SKM-1 (cell line): ENCODE results near the gene ANKRD11.
"Not testable (repeated sequence)": the region's sequence is repeated elsewhere in the genome, so short reads cannot be mapped to it uniquely, and the experiment has no call there.

ENCODE experiments used
- DNase-seq: peaks from one replicate; lab custom pipeline; 2025; ENCODE audit not compliant: unreplicated experiment; lab: John Stamatoyannopoulos, UW

The ANKRD11 gene

DNA sequence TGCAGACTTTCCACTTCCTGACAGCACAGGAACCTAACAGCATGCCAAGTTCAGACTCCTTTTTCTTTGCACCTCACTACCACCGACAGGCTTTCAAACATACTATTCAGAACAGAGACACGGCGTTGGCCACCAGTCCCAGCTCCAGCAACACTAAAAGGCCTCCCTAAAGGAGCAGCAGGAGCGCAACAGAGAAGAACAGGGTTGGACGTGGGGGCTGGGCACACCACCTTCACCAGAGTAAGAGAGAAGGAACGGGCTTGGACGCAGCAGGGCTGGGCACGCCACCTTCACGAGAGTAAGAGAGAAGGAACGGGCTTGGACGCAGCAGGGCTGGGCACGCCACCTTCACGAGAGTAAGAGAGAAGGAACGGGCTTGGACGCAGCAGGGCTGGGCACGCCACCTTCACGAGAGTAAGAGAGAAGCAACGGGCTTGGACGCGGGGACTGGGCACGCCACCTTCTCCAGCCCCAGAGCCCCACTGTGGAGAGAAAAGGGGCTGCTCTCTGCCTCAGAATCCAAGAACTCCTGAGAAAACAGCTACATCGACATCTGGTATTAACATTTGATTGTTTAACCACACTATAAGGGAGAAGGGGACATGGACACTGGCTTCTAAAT, 56.9 kb downstream of the ANKRD11 start:
- not testable (repeated sequence) for DNase-seq

DNA sequence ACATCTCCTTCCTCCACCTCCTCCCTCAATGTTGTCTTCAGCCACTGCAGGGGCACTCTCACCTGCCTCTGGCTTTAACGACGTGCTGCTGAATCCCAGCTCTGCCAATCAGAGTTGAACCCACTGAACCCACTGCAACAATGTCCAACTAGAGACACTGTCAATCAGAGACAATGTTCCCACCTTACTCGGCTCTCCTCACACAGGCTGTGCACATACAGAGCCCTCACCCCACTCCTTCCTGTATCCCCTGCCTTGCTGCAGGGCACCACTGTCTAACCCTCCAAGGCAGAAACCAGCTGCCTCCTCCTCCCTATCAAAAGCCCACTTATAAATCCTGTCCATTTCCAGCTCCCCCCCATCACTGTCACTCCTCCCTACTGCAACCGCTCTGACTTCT, 58.7 kb downstream of the ANKRD11 start:
- DNase-seq, result no peak

DNA sequence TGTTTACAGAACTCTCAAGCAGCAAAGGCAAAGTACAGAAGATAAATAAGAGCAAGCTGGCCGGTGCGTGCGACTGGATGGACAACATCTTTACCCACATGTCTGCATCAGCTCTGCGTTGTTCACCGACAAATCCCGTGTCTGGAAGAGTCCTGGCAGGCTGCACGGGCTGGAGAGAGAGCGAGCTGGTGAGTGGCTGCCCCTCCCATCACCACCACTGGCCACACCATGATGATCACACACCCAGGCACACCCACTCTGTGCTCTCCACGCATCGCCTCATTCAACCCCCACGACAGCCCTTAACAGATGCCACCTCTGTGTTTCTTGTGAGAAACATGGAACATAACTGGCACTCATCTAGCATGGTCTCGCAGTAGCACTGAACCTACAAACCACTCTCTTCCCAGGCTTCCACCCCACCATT, 59.2 kb downstream of the ANKRD11 start:
- DNase-seq, result no peak

DNA sequence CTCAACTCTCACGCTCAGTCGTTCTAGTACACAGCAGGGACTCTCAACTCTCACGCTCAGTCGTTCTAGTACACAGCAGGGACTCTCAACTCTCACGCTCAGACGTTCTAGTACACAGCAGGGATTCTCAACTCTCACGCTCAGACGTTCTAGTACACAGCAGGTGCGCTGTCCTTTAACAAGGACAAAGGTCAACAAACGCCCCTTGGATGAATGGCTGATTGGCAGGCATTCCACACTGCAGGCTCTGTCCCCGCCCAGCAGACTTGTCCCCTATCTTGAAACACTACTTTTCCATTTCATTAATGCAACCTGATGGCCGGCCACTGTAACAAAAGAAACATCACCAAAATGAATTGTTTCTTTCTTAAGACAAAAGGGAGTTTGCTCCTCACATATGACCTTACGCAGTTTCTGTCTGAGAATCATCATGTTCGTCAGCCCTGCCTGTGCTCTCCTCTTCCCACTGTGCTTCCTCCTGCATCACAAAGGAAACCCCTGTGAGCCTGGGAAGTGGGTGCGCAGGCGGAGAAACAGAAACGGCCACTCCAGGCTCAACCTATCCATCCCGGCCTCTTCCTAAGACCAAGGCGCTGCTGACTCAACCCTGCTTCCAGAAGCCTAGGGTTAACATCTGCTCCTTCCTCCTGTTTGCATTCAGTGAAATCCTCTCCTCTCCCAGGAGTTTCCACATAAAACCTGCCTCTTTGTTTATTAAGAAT, 59.8 kb downstream of the ANKRD11 start:
- DNase-seq, result no peak

DNA sequence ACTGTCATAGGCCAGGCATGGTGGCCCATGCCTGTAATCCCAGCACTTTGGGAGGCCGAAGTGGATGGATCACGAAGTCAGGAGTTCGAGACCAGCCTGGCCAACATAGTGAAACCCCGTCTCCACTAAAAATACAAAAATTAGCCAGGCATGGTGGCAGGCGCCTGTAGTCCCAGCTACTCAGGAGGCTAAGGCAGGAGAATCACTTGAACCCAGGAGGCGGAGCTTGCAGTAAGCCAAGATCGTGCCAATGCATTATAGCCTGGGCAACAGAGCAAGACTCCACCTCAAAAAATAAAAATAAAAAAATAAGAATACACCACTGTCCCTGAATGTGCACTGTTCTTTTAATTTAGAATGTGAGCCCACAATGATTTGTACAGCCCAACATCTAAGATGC, 61.8 kb downstream of the ANKRD11 start:
- DNase-seq, result not testable (repeated sequence)

DNA sequence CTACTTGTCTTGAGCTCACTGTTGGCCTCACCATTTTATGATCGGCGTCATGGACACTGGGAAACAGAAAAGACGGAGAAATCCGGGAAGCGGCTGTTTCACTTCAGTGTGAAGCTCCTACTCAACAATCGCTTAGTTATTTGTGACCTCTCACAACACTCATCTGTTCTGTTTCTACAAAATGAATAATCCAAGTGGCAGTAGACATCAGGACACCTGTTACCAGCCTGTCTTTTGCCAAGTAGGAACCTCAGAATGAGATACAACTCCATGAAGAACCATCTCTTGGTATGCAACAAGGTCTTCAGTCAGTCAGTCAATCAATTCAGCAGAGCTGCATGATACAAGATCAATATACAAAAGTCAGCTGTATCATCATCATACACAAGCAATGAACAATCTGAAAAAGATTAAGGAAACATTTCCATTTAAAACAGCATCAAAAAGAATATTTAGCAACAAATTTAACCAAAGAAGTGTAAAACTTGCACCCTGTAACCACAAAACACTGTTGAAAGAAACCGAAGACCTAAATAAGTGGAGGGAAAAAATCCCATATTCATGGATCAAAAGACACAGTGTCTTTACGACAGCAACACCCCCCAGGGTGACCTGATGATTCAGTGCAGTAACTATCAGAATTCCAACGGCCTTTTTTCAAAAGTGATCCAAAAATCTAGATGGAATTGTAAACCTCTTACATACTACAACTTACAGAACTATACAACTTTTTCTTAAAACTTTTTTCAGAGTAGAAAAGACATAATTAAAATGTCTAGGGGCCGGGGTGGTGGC, 63.4 kb downstream of the ANKRD11 start:
- DNase-seq, result no peak

DNA sequence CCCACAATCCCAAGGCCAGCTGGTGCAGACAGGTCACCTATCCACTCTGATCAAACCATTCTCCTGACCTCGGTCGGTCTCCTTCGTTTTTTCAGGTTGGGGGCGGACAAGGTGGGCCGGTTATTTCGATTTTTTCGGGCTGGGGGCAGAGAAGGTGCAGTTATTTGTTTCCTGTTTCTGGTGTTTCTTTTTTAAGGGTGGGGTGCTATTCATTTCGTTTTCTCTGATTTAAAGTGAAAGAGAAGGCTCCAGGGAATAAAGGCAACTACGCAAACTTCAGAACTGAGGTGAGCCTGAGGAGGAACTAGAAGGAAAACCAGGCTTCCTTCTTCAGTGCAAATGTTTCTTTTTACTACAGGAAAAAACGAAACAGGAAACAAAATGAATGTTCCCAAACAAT, 64.8 kb downstream of the ANKRD11 start:
- DNase-seq, result no peak

DNA sequence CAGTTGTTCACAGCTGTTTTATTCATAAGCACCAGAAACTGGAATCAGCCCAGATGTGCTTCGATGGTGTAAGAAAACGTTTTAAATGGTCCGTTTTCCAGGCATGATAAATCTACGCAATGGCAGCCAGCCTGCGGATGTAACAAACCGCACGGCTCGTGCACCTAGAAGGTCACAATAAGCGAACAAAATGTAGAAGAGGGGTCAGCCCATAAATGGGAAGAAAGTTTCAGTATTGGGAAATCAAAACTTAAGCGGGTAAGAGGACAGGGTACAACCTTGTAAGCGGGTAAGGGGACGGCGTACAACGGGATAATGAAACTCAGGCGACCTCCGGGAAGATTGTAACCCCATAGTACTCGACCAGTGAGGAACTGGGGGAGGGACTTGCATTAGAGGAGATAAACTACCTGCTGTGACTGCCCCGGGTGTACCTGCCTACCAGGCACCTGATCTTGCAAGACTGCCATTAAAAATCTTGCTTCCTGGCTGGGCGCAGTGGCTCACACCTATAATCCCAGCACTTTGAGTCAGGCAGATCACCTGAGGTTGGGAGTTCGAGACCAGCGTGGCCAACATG, 66.6 kb downstream of the ANKRD11 start:
- DNase-seq, result no peak

DNA sequence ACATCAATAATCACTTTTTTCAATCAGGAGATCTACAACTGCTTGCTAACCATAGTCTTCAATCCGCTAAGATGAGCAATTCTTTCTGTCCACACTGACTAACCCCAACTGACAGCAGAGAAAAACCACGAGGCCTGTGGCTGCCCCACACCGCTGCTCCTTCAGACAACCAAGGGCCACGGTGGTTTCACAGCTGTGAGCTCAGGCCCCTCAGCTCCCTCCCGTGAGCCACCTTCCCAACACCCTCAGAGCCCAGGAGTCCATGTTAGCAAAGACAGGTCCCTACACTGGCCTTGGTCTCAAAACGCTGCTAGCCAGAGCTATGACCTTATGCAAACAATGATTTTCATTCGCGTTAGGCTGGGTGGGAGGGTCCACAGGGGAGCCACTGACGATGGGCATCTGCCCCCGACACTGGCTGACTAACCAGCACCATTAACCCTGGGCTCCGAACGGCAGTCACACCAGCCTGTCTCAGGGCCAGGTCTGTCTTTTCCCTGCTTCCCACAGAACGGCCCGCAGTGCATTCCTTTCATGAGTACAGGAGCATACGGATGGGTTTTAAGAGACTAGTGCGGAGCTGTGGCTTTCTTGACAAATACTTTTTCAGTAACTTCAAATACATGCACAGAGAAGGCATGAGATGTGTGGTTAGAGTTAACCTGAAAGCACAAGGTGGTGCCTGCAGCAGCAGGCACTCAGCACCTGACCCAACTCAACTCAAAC, 67.3 kb downstream of the ANKRD11 start:
- no peak for DNase-seq

DNA sequence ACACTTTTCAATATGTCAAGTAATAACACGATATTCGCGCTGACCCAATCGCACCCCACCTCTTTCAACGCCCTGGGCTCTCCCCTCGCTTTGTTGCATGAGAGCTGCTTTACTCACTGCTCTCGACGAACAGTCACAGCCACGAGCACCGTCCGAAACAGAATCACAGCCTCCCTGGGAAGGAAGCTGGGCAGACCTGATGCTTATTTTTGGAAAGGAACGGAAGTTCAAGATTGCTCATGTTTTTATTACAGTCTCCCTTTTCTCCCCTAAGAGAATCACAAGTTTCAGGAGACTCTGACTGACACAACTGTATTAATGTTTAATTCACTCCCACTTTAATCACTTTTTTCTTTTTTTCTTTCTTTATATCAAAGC, 67.8 kb downstream of the ANKRD11 start:
- DNase-seq, result no peak

DNA sequence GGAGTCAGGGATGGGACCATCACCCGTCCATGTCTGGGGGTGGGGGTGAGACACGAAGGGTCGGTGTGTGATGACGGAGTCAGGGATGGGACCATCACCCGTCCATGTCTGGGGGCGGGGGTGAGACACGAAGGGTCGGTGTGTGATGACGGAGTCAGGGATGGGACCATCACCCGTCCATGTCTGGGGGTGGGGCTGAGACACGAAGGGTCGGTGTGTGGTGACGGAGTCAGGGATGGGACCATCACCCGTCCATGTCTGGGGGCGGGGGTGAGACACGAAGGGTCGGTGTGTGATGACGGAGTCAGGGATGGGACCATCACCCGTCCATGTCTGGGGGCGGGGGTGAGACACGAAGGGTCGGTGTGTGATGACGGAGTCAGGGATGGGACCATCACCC, 69.1 kb downstream of the ANKRD11 start:
- DNase-seq, result not testable (repeated sequence)

DNA sequence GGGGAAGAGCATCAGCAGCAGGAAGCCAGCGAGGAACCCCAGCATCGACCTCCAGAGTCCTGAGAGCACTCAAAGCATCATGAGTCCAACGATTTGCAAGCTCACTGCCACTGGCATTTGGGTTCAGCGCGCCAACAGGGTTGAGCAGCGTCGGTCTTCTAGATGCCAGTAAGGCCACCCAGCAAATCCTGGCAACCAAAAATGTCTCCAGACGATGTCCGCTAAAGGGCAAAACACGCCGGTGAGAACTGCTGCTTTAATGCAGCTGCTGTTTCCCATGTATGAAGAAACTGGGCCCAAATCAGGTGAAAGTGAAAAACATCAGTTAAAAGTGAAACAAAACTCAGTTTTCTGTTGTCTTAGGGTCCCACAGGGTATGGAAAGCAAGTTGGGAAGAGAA, 70.2 kb downstream of the ANKRD11 start:
- DNase-seq, result no peak

DNA sequence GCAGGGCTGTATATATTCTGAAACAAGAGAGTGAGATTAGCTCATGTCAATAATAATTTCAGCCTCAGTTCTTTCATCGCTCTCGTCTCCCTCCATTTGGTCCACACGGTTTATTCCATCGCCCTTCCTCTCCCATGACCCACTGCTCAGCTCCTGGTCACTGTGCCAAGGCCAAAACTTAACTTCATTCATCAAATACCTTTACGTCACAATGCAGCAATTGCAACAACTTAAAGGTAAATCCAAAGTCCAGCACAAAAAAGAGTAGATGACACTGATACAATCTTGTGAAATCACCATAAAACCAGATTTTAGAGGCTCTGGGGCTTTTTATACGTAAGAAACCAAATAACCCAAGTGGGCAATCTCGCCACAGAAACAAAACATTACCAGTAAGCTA, 72.0 kb downstream of the ANKRD11 start:
- no peak for DNase-seq

DNA sequence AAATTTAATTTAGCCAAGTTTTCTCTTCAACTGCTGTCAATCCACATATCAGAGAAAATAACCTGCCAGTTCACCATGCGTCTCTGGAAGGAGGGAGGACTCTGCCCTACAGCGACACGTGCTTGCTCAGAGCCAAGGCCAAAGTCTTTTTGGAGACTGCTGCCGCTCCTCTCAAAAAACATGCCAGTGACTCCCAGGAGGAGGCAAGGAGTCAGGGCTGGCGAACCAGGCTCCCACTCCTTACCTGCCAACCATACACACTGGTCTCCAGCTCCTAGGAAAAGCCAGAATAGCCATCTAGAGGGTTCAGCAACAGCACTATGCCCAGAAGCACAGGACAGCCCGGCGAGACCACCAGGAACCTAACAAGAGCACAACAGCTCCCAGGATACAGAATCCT, 73.0 kb downstream of the ANKRD11 start:
- DNase-seq, result no peak

DNA sequence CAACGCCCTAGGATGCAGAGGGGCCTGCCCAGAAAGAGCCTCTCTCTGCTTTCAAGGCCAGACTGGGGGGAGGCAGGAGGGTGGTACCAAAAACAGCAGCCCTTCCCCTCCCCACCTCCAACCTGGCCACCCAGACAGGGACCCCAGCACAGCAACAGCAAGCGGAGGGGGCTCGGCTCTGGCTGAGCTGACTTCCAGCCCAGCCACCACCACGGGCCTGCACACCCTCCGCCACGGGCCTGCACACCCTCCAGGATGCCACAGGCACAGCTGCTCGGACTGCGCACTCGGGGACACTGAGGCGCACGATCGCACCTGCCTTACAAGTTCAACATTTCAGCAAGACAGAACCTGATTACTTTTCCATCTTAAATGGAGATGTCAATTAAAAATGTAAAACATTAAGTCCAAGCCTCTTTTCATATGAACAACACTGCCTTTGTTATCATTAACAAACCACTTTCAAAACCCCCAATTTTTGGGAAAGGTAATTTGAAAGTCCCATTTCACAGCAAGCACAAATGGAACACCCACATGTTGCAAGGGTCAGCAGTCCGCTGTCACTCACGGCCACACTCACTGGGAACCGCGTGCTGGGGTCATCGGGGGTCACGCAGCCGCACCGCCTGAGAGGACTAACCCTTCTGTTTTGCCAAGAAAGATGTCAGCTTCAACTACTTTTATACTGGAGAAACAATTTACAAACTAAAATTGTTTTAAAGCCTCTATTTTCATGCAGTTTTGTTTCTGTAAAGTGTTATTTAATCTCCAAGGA, 76.4 kb downstream of the ANKRD11 start:
- DNase-seq, result no peak

DNA sequence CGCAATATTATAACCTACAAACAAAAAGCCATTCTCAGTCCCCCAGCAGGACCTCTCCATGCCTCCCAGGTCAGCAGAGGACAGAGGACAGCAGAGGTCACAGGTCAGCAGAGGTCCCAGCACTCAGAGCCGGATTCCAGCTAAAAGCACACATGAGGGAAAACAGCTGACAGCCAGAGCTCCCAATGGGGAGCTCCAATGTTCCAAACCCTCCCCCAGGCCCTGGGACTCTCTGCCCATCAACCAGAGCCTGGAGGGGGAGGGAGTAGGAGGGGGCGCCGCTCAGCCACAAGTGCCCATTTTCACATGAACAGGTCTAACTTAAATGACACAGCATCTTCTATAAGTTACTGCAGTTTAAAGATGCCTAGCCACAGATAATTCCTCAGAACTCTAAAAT, 77.5 kb downstream of the ANKRD11 start:
- no peak for DNase-seq

DNA sequence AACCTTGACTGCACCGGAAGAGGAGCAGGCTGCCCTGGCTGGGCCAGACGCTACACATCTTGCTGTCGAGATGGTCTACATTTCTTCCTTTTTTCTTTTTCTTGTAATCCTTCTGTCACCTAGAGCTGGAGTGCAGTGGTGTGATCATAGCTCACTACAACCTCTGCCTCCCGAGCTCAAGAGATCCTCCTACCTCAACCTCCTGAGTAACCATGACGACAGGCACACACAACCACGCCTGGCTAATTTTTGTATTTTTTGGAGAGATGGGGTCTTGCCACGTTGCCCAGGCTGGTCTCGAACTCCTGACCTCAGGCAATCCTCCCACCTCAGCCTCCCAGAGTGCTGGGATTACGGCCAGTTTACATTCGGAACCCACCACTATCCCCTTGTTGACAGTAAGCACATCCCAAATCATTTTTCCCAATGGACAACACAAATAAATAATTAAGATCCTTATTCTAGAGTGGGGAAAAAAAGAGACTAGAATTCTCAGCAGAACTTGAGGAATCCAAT, 79.0 kb downstream of the ANKRD11 start:
- no peak for DNase-seq

DNA sequence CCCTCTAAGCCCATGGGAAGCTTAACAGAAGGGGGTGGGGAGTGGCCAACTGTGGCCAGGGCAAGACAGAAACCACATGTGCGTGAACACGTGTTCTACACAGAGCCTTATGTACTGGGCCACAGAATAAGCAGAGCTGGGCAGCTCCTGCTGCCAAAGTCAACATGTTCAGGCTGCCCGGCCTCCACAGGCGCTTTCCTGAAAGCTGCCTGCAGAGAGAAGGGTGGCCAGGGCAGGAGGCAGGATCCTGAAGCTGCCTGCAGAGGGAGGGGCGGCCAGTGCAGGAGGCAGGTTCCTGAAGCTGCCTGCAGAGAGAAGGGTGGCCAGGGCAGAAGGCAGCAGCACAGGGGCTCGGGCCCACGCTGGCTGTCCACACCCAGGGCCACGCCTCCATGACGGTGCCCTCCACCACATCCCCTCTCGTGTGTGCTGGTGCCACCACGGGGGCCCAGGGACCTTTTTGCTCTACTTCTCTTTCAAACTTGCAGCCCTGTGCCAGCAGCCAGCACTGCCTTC, 79.5 kb downstream of the ANKRD11 start:
- no peak for DNase-seq

DNA sequence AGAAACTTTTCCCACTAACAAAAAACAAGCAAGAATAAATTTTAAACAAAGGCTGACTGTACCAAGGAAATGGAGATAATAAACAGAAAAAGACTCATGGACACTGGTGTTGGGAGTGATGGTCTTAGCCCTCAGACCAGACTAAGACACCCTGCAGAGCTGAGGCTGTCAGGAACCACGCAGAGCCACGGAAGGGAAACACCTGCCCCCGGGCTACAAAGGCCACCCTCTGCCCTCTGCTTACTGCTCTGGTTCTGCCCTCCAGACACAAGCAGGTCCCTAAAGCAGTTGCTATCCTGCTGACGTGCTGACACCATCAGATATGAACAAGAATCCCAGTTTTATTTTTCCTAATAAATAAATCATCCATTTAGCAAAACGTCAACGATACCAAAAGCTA, 80.0 kb downstream of the ANKRD11 start:
- no peak for DNase-seq

DNA sequence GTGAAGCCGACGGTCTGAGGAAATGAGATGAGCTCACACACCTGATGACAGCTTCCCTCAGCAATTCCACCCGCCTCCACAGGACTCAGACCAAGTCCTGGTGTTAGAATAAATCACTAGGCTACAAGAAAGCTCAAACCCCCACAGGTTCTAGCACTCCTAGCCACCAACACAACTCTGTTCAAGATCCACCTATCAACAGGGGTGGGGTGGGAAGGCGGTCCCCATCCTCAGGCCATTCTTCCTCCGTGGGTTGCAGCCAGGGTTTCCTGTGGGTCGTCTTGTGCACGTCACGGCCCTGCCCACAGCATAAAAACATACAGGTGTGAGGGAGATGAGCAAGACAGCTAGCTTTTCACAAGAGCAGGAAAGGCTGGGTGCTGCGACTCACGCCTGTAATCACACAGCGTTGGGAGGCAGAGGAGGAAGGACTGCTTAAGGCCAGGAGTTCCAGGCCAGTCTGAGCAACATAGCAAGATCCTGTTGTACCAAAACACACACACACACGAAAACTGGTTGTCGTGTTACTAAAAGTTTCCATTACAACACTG, 81.1 kb downstream of the ANKRD11 start:
- no peak for DNase-seq
